HEK293 (cell line): ENCODE measurements around the gene NFAT5.
"Not testable (repeated sequence)": the region's sequence is repeated elsewhere in the genome, so short reads cannot be mapped to it uniquely, and the experiment has no call there.

Experiments used
- CTCF ChIA-PET: fragments of 350-600 bp; formaldehyde crosslinking; extraction: SDS; loops from one replicate; lab custom pipeline; 2021; ENCODE audit warnings: antibody characterized with exemption; lab: Yijun Ruan, JAX
- POLR2A ChIA-PET: fragments of 300-600 bp; formaldehyde crosslinking; extraction: SDS; loops from one replicate; lab custom pipeline; 2020; ENCODE audit warnings: antibody characterized with exemption, inconsistent platforms; lab: Yijun Ruan, JAX
- H3K27ac ChIP-seq: fragments of 200-500 bp; sonication (Bioruptor generic); 2 replicates; pipeline ENCODE4 v1.5.1; 2014; ENCODE audit warnings: low read depth, low read length, control low read depth, inconsistent platforms; ENCODE audit errors: extremely low read depth
- H3K36me3 ChIP-seq, 2 experiments: fragments of 200-500 bp in 1 of 2; sonication (Bioruptor generic) in 1 of 2; 1 replicate in 1 of 2; 2 replicates in 1 of 2; pipeline ENCODE4 v1.5.1; 2014 to 2017; ENCODE audit warnings: inconsistent platforms in 2 of 2, low read length in 2 of 2; ENCODE audit not compliant: control insufficient read depth in 2 of 2, insufficient read depth in 1 of 2
- H3K4me1 ChIP-seq: fragments of 200-500 bp; sonication (Bioruptor generic); 2 replicates; pipeline ENCODE4 v1.5.1; 2014; ENCODE audit warnings: mild to moderate bottlenecking, low read length, inconsistent platforms; ENCODE audit not compliant: control insufficient read depth, insufficient read depth
- H3K4me3 ChIP-seq: 2 replicates; pipeline ENCODE4 v1.5.1; 2011; ENCODE audit warnings: low read depth, mild to moderate bottlenecking, control low read depth, low read length, moderate library complexity
- H3K9me3 ChIP-seq: fragments of 200-500 bp; sonication (Bioruptor generic); 2 replicates; pipeline ENCODE4 v1.5.1; 2014; ENCODE audit warnings: low read depth, low read length, inconsistent platforms; ENCODE audit not compliant: control insufficient read depth, insufficient read depth
- MEIS1 ChIP-seq: sonication (generic); formaldehyde crosslinking; IDR thresholded peaks from 2 replicates; pipeline ENCODE4 v1.8.1; 2022; ENCODE audit warnings: missing genetic modification reagents, mild to moderate bottlenecking, borderline replicate concordance
- ZBTB17 ChIP-seq: fragments of 450-650 bp; formaldehyde crosslinking; IDR thresholded peaks from 2 replicates; pipeline ENCODE4 v1.5.1; 2016; ENCODE audit warnings: missing biosample characterization, missing genetic modification characterization
- ZIC2 ChIP-seq: fragments of 450-650 bp; formaldehyde crosslinking; IDR thresholded peaks from 2 replicates; pipeline ENCODE4 v1.5.1; 2016; ENCODE audit warnings: missing biosample characterization, missing genetic modification characterization
- ZNF121 ChIP-seq: fragments of 450-650 bp; formaldehyde crosslinking; IDR thresholded peaks from 2 replicates; pipeline ENCODE4 v1.5.1; 2016; ENCODE audit warnings: missing biosample characterization, missing genetic modification characterization
- ZNF133 ChIP-seq: fragments of 450-650 bp; formaldehyde crosslinking; IDR thresholded peaks from 2 replicates; pipeline ENCODE4 v1.5.1; 2016; ENCODE audit warnings: missing biosample characterization, missing genetic modification characterization
- ZNF16 ChIP-seq: fragments of 450-650 bp; formaldehyde crosslinking; IDR thresholded peaks from 2 replicates; pipeline ENCODE4 v1.5.1; 2016; ENCODE audit warnings: low read depth, missing biosample characterization, missing genetic modification characterization
- ZNF214 ChIP-seq: fragments of 450-650 bp; formaldehyde crosslinking; IDR thresholded peaks from 2 replicates; pipeline ENCODE4 v1.5.1; 2017; ENCODE audit warnings: missing biosample characterization, mild to moderate bottlenecking, missing genetic modification characterization, borderline replicate concordance
- ZNF248 ChIP-seq: fragments of 450-650 bp; formaldehyde crosslinking; IDR thresholded peaks from 2 replicates; pipeline ENCODE4 v1.5.1; 2017; ENCODE audit warnings: missing biosample characterization, missing genetic modification characterization
- ZNF501 ChIP-seq: fragments of 450-650 bp; formaldehyde crosslinking; IDR thresholded peaks from 2 replicates; pipeline ENCODE4 v1.5.1; 2016; ENCODE audit warnings: missing biosample characterization, missing genetic modification characterization
- ZNF843 ChIP-seq: fragments of 450-650 bp; formaldehyde crosslinking; IDR thresholded peaks from 2 replicates; pipeline ENCODE4 v1.5.1; 2016; ENCODE audit warnings: missing biosample characterization, missing genetic modification characterization
- TF ChIP-seq, protein P1 (sequence below): fragments of 450-650 bp; formaldehyde crosslinking; IDR thresholded peaks from 2 replicates; pipeline ENCODE4 v1.5.1; 2016; ENCODE audit warnings: missing biosample characterization, missing genetic modification characterization
- TF ChIP-seq, protein P2 (sequence below): fragments of 450-650 bp; formaldehyde crosslinking; IDR thresholded peaks from 2 replicates; pipeline ENCODE4 v1.5.1; 2016; ENCODE audit warnings: missing biosample characterization, missing genetic modification characterization
- TF ChIP-seq, protein P3 (sequence below): fragments of 450-650 bp; formaldehyde crosslinking; IDR thresholded peaks from 2 replicates; pipeline ENCODE4 v1.5.1; 2017; ENCODE audit warnings: missing biosample characterization, missing genetic modification characterization
- TF ChIP-seq, protein P4 (sequence below): fragments of 450-650 bp; formaldehyde crosslinking; IDR thresholded peaks from 2 replicates; pipeline ENCODE4 v1.5.1; 2016; ENCODE audit warnings: missing biosample characterization, missing genetic modification characterization

Gene NFAT5

DNA sequence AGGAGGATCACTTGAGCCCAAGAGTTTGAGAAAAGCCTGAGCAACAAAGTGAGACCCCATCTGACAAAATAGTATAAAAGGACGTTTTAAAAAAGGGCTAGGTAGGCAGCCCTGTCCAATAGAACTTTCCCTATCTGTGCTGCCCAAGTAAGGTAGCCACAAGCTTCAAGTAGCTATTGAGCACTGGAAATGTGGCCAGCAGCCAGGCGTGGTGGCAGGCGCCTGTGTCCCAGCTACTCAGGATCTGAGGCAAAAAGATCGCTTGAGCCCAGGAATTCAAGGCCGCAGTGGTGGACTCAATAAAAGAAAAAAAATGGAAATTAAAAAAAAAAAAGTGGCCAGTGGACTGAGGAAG is 162.1 kb downstream of the NFAT5 start (continued):
- no peak for TF ChIP-seq ZNF214

DNA sequence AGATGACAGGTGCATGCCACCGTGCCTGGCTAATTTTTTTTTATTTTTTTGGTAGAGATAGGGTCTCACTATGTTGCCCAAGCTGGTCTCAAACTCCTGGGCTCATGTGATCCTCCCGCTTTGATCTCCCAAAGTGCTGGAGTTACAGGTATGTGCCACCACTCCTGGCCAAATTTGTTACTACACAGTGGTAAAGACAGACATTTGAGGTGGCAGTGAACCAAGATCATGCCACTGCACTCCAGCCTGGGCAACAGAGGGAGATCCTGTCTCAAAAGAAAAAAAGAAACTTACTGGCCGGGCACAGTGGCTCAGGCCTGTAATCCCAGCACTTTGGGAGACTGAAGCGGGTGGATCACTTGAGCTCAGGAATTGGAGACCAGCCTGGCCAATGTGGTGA is 163.3 kb downstream of the NFAT5 start:
- ChIA-PET POLR2A (interaction anchor here (0.5 kb wide), 1 partner anchor 825 kb away, joined by 4 read pairs; no protein-coding TSS in a partner anchor), CTCF (interaction anchor here (0.6 kb wide), 2 partner anchors 20 to 78 kb away, joined by 3 read pairs; no protein-coding TSS in a partner anchor)
- TF ChIP-seq, protein P1, sequence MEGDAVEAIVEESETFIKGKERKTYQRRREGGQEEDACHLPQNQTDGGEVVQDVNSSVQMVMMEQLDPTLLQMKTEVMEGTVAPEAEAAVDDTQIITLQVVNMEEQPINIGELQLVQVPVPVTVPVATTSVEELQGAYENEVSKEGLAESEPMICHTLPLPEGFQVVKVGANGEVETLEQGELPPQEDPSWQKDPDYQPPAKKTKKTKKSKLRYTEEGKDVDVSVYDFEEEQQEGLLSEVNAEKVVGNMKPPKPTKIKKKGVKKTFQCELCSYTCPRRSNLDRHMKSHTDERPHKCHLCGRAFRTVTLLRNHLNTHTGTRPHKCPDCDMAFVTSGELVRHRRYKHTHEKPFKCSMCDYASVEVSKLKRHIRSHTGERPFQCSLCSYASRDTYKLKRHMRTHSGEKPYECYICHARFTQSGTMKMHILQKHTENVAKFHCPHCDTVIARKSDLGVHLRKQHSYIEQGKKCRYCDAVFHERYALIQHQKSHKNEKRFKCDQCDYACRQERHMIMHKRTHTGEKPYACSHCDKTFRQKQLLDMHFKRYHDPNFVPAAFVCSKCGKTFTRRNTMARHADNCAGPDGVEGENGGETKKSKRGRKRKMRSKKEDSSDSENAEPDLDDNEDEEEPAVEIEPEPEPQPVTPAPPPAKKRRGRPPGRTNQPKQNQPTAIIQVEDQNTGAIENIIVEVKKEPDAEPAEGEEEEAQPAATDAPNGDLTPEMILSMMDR (tag by site-specific recombination), result 0 out of 2 replicates have a peak, but pooled peaks have one; percentile 6
- peak; percentile 79 for TF ChIP-seq ZNF121 (tag by site-specific recombination)

DNA sequence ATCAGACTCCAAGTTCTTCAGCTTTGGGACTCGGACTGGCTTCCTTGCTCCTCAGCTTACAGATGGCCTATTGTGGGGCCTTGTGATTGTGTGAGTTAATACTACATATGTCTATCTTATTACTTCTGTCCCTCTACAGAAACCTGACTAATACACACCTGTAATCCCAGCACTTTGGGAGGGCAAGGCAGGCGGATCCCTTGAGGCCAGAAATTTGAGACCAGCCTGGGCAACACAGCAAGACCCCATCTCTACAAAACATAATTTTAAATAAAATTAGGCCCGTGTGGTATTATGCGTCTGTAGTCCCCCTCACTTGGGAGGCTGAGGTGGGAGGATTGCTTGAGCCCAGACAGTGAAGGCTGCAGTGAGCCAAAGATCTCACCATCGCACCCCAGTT is 165.5 kb downstream of the NFAT5 start:
- CTCF ChIA-PET, H3K9me3 ChIP-seq, H3K4me1 ChIP-seq, H3K4me3 ChIP-seq, POLR2A ChIA-PET, H3K27ac ChIP-seq, H3K36me3 ChIP-seq: not testable (repeated sequence)
- TF ChIP-seq ZNF121 (tag by site-specific recombination), result peak; percentile 66; the same call in 1 of the 2 replicates

More for the DNA sequence above, 163.3 kb downstream of the NFAT5 start:
- H3K36me3 ChIP-seq, H3K4me1 ChIP-seq, H3K9me3 ChIP-seq, H3K4me3 ChIP-seq, H3K27ac ChIP-seq: not testable (repeated sequence)

DNA sequence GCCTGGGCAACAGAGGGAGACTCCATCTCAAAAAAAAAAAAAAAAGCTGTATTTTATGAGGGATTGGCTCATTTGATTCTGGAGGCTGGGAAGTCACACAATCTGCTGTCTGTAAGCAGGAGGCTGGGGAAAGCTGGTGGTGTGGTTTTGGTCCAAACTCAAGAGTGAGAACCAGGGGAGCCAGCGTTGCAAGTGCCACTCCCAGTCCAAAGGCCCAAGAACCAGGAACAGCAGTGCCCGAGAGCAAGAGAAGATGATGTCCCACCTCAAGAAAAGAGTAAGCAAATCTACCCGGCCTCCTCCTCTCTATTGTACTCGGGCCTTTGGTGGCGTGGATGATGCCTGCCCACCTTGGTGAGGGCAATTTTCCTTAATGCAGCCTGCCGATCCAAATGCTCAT is 166.3 kb downstream of the NFAT5 start:
- Histone ChIP-seq H3K36me3 (no peaks in the 10 kb centered on the region), H3K27ac (no peak overlapping the region), H3K4me3 (no peak overlapping the region), H3K9me3 (no peaks in the 10 kb centered on the region), H3K4me1 (no peaks in the 10 kb centered on the region; the same call in 1 of the 2 replicates)
- CTCF ChIA-PET, result no interaction called here
- TF ChIP-seq ZBTB17 (tag by site-specific recombination), result no peak
- POLR2A ChIA-PET, result interaction anchor here (0.7 kb wide), 1 partner anchor 353 kb away, joined by 5 read pairs; no protein-coding TSS in a partner anchor

DNA sequence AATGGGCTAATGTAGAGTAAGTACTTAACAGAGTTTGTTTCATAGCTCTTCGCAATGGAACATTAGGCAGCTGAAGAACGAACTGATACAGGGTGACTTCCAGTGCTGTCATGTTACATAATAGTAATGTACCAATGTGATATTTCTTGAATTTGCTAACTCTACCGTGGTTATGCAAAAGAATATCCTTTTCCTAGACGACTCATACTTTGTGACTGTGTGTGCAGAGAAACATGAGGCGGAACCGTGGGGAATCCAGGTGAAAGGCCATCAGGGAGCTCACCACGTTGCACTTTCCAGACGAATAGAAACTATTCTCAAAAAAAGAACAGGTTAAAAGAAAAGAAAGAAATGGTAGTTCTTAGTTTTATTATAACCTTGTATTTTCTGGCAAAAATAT is 175.8 kb downstream of the NFAT5 start:
- Histone ChIP-seq H3K4me3 (no peak overlapping the region), H3K36me3 (peaks cover 29 to 65% of the 10 kb centered on the region in 2 experiments), H3K27ac (0 out of 2 replicates have a peak overlapping the region, but pooled peaks have one; percentile 1), H3K9me3 (no peaks in the 10 kb centered on the region), H3K4me1 (no peaks in the 10 kb centered on the region)
- CTCF ChIA-PET, result interaction anchor here (0.7 to 3.5 kb wide), 2 partner anchors 13 to 252 kb away, joined by 3 to 14 read pairs; partner anchors contain the start of gene NOB1
- POLR2A ChIA-PET, result interaction anchor here (0.7 to 1.1 kb wide), 2 partner anchors 8 to 13 kb away, joined by 3 to 4 read pairs; partner anchors contain the start of gene NOB1
- TF ChIP-seq, protein P2, sequence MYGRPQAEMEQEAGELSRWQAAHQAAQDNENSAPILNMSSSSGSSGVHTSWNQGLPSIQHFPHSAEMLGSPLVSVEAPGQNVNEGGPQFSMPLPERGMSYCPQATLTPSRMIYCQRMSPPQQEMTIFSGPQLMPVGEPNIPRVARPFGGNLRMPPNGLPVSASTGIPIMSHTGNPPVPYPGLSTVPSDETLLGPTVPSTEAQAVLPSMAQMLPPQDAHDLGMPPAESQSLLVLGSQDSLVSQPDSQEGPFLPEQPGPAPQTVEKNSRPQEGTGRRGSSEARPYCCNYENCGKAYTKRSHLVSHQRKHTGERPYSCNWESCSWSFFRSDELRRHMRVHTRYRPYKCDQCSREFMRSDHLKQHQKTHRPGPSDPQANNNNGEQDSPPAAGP (tag by site-specific recombination), result no peak
- TF ChIP-seq ZNF248, result no peak
- TF ChIP-seq MEIS1, result no peak
- no peak for TF ChIP-seq ZIC2
- TF ChIP-seq ZNF501 (tag by site-specific recombination), result no peak
- TF ChIP-seq, protein P3, sequence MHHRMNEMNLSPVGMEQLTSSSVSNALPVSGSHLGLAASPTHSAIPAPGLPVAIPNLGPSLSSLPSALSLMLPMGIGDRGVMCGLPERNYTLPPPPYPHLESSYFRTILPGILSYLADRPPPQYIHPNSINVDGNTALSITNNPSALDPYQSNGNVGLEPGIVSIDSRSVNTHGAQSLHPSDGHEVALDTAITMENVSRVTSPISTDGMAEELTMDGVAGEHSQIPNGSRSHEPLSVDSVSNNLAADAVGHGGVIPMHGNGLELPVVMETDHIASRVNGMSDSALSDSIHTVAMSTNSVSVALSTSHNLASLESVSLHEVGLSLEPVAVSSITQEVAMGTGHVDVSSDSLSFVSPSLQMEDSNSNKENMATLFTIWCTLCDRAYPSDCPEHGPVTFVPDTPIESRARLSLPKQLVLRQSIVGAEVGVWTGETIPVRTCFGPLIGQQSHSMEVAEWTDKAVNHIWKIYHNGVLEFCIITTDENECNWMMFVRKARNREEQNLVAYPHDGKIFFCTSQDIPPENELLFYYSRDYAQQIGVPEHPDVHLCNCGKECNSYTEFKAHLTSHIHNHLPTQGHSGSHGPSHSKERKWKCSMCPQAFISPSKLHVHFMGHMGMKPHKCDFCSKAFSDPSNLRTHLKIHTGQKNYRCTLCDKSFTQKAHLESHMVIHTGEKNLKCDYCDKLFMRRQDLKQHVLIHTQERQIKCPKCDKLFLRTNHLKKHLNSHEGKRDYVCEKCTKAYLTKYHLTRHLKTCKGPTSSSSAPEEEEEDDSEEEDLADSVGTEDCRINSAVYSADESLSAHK (tag by site-specific recombination), result no peak
- TF ChIP-seq ZNF133, result no peak
- TF ChIP-seq ZNF843 (tag by site-specific recombination), result no peak
- TF ChIP-seq, protein P4, sequence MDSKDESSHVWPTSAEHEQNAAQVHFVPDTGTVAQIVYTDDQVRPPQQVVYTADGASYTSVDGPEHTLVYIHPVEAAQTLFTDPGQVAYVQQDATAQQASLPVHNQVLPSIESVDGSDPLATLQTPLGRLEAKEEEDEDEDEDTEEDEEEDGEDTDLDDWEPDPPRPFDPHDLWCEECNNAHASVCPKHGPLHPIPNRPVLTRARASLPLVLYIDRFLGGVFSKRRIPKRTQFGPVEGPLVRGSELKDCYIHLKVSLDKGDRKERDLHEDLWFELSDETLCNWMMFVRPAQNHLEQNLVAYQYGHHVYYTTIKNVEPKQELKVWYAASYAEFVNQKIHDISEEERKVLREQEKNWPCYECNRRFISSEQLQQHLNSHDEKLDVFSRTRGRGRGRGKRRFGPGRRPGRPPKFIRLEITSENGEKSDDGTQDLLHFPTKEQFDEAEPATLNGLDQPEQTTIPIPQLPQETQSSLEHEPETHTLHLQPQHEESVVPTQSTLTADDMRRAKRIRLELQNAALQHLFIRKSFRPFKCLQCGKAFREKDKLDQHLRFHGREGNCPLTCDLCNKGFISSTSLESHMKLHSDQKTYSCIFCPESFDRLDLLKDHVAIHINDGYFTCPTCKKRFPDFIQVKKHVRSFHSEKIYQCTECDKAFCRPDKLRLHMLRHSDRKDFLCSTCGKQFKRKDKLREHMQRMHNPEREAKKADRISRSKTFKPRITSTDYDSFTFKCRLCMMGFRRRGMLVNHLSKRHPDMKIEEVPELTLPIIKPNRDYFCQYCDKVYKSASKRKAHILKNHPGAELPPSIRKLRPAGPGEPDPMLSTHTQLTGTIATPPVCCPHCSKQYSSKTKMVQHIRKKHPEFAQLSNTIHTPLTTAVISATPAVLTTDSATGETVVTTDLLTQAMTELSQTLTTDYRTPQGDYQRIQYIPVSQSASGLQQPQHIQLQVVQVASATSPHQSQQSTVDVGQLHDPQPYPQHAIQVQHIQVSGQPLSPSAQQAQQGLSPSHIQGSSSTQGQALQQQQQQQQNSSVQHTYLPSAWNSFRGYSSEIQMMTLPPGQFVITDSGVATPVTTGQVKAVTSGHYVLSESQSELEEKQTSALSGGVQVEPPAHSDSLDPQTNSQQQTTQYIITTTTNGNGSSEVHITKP, result no peak
- no peak for TF ChIP-seq ZNF16 (tag by site-specific recombination)
